NT2/D1 (cell line): ENCODE results near the gene AHDC1.

Experiments
- YY1 ChIP-seq: IDR thresholded peaks from 2 replicates; pipeline ENCODE4 v1.6.1; 2011; ENCODE audit not compliant: insufficient read length, insufficient read depth
- ZNF274 ChIP-seq: IDR thresholded peaks from 2 replicates; pipeline ENCODE4 v1.6.1; 2011; ENCODE audit warnings: mild to moderate bottlenecking, low read depth, low read length

GRCh38 chr1:27517907-27518718 lies 85.8 kb downstream of the AHDC1 start:
- TF ChIP-seq ZNF274 = no peak
- TF ChIP-seq YY1 = no peak
